Measurements from ENCODE around the gene SCN5A. TPM values are rescaled to one million over a fixed set of nuclear protein-coding genes. Genes with fewer than 3 reads are reported as not detected.

SCN5A gene
- total RNA-seq, 1 experiment from 2014 or later = 0.16 TPM

- POLR2A ChIA-PET = no interaction called here
- intact Hi-C loops (cut with micrococcal nuclease; ENCODE audit: unreplicated experiment) = no loop called here
- Histone ChIP-seq H3K27me3 (replicated peaks; ENCODE audit: control insufficient read depth, insufficient read depth, low read length) (no peaks in the 10 kb centered on the region), H3K4me1 (no peaks in the 10 kb centered on the region), H3K36me3 (ENCODE audit: control insufficient read depth, insufficient read depth, low read length) (no peaks in the 10 kb centered on the region), H3K4me3 (ENCODE audit: low read depth, low read length) (no peak overlapping the region), H3K9me3 (no peaks in the 10 kb centered on the region)
- DNase-seq = no peak
- Mint-ChIP-seq H3K36me3 (ENCODE audit: insufficient read depth, unreplicated experiment) (no peaks in the 10 kb centered on the region), H3K27me3 (ENCODE audit: insufficient read depth, unreplicated experiment) (peaks cover 9% of the 10 kb centered on the region), H3K27ac (ENCODE audit: unreplicated experiment) (no peak overlapping the region), H3K4me3 (ENCODE audit: unreplicated experiment) (no peak overlapping the region), H3K4me1 (ENCODE audit: low read depth, unreplicated experiment) (no peaks in the 10 kb centered on the region), H3K9me3 (ENCODE audit: unreplicated experiment) (no peaks in the 10 kb centered on the region)
- BruUV-seq (replicated peaks) = no TSS peak
- TF ChIP-seq CTCF (IDR thresholded peaks at IDR 0.05; ENCODE audit: insufficient read depth in 1 of 2, low read depth in 1 of 2, low read length in 1 of 2, severe bottlenecking in 1 of 2, unreplicated experiment in 1 of 2) = no peak
- CTCF ChIA-PET = no interaction called here
Observed at GRCh38 chr3:38563070-38563885, 86.2 kb downstream of the SCN5A start.

- Mint-ChIP-seq H3K4me3 (ENCODE audit: unreplicated experiment) (no peak overlapping the region), H3K9me3 (ENCODE audit: unreplicated experiment) (no peaks in the 10 kb centered on the region), H3K27me3 (ENCODE audit: insufficient read depth, unreplicated experiment) (peaks cover 9% of the 10 kb centered on the region), H3K36me3 (ENCODE audit: insufficient read depth, unreplicated experiment) (no peaks in the 10 kb centered on the region), H3K27ac (ENCODE audit: unreplicated experiment) (no peak overlapping the region), H3K4me1 (ENCODE audit: low read depth, unreplicated experiment) (no peaks in the 10 kb centered on the region)
- BruUV-seq (replicated peaks) = no TSS peak
- Histone ChIP-seq H3K9me3 (no peaks in the 10 kb centered on the region), H3K4me3 (ENCODE audit: low read depth, low read length) (no peak overlapping the region), H3K4me1 (no peaks in the 10 kb centered on the region), H3K27me3 (replicated peaks; ENCODE audit: control insufficient read depth, insufficient read depth, low read length) (no peaks in the 10 kb centered on the region), H3K36me3 (ENCODE audit: control insufficient read depth, insufficient read depth, low read length) (no peaks in the 10 kb centered on the region)
- POLR2A ChIA-PET = no interaction called here
- DNase-seq = no peak
- CTCF ChIA-PET = no interaction called here
- intact Hi-C loops (cut with micrococcal nuclease; ENCODE audit: unreplicated experiment) = no loop called here
- no peak for TF ChIP-seq CTCF (IDR thresholded peaks at IDR 0.05; ENCODE audit: insufficient read depth in 1 of 2, low read depth in 1 of 2, low read length in 1 of 2, severe bottlenecking in 1 of 2, unreplicated experiment in 1 of 2)
Observed at GRCh38 chr3:38562467-38562925, 87.0 kb downstream of the SCN5A start.

GRCh38 chr3:38561746-38562466 lies 87.6 kb downstream of the SCN5A start:
- ChIA-PET POLR2A (no interaction called here), CTCF (no interaction called here)
- Mint-ChIP-seq H3K27ac (ENCODE audit: unreplicated experiment) (no peak overlapping the region), H3K4me1 (ENCODE audit: low read depth, unreplicated experiment) (no peaks in the 10 kb centered on the region), H3K27me3 (ENCODE audit: insufficient read depth, unreplicated experiment) (peaks cover 9% of the 10 kb centered on the region), H3K36me3 (ENCODE audit: insufficient read depth, unreplicated experiment) (no peaks in the 10 kb centered on the region), H3K4me3 (ENCODE audit: unreplicated experiment) (no peak overlapping the region), H3K9me3 (ENCODE audit: unreplicated experiment) (no peaks in the 10 kb centered on the region)
- Histone ChIP-seq H3K9me3 (no peaks in the 10 kb centered on the region), H3K27me3 (replicated peaks; ENCODE audit: control insufficient read depth, insufficient read depth, low read length) (no peaks in the 10 kb centered on the region), H3K36me3 (ENCODE audit: control insufficient read depth, insufficient read depth, low read length) (no peaks in the 10 kb centered on the region), H3K4me3 (ENCODE audit: low read depth, low read length) (no peak overlapping the region), H3K4me1 (no peaks in the 10 kb centered on the region)
- no TSS peak for BruUV-seq (replicated peaks)
- intact Hi-C loops (cut with micrococcal nuclease; ENCODE audit: unreplicated experiment) = no loop called here
- TF ChIP-seq CTCF (IDR thresholded peaks at IDR 0.05; ENCODE audit: insufficient read depth in 1 of 2, low read depth in 1 of 2, low read length in 1 of 2, severe bottlenecking in 1 of 2, unreplicated experiment in 1 of 2) = no peak
- DNase-seq = no peak
